GM12878 (cell line): ENCODE results near the gene POLN. TPM values are rescaled to one million over a fixed set of nuclear protein-coding genes. Genes with fewer than 3 reads are reported as not detected.

Source experiments
- ATAC-seq: fragments of 200-7000 bp; cut with Tn5 transposase; 3 replicates; pipeline ENCODE4 v1.9.1; 2020; ENCODE audit warnings: mild to moderate bottlenecking, moderate library complexity
- BruUV-seq: library from RNA; stranded (reverse); fragments of 400-500 nt; replicated peaks from 2 replicates; lab custom pipeline; 2021; lab: Mats Ljungman, UMichigan
- CTCF ChIA-PET: fragments of 300-600 bp; sonication (Branson Sonifier 250); formaldehyde crosslinking; extraction: SDS; loops from one replicate; lab custom pipeline; 2021; ENCODE audit warnings: inconsistent platforms; lab: Yijun Ruan, JAX
- POLR2A ChIA-PET: fragments of 350-600 bp; formaldehyde crosslinking; extraction: SDS; loops from one replicate; lab custom pipeline; 2021; ENCODE audit warnings: inconsistent platforms; lab: Charles Lee
- RAD21 ChIA-PET: fragments of 300-600 bp; sonication (Branson Sonifier 250); formaldehyde crosslinking; loops from one replicate; lab custom pipeline; 2023; ENCODE audit warnings: antibody characterized with exemption; ENCODE audit not compliant: unreplicated experiment; lab: Charles Lee
- SMC1A ChIA-PET: fragments of 300-600 bp; sonication (Branson Sonifier 250); formaldehyde crosslinking; loops from one replicate; lab custom pipeline; 2023; ENCODE audit not compliant: unreplicated experiment, uncharacterized antibody; lab: Charles Lee
- DNase-seq: peaks from one replicate; pipeline ENCODE4 v3.0.0-alpha.2; 2011; ENCODE audit warnings: low read depth, low spot score
- FAIRE-seq: peaks from 3 replicates; lab custom pipeline; 2011; peaks lifted over from hg19 to GRCh38; lab: Jason Lieb, UNC
- H2AFZ ChIP-seq: 2 replicates; pipeline ENCODE4 v1.6.0; 2011; ENCODE audit warnings: low read depth, low read length, control low read depth; ENCODE audit not compliant: control insufficient read depth
- H3K27ac ChIP-seq: 2 replicates; pipeline ENCODE4 v1.5.1; 2011; ENCODE audit warnings: control low read depth; ENCODE audit not compliant: control insufficient read depth, insufficient read depth
- H3K27me3 ChIP-seq, 2 experiments: replicated peaks in 1 of 2; 2 replicates each; pipeline versions ENCODE4 v1.6.0 to v1.6.1; 2011; ENCODE audit warnings: low read length in 1 of 2; ENCODE audit not compliant: control insufficient read depth in 2 of 2, insufficient read depth in 2 of 2
- H3K36me3 ChIP-seq, 2 experiments: 2 replicates each; pipeline ENCODE4 v1.5.1; 2011; ENCODE audit warnings: low read length in 1 of 2; ENCODE audit not compliant: control insufficient read depth in 2 of 2, insufficient read depth in 2 of 2
- H3K4me1 ChIP-seq: 2 replicates; pipeline ENCODE4 v1.6.1; 2011; ENCODE audit warnings: mild to moderate bottlenecking, low read length, moderate library complexity, mixed read lengths; ENCODE audit not compliant: control insufficient read depth, insufficient read depth
- H3K4me2 ChIP-seq: 2 replicates; pipeline ENCODE4 v1.6.0; 2011; ENCODE audit warnings: control low read depth; ENCODE audit not compliant: control insufficient read depth, insufficient read depth
- H3K4me3 ChIP-seq: fragments of 200-600 bp; sonication (generic); 2 replicates; pipeline ENCODE4 v1.5.1; 2016
- H3K79me2 ChIP-seq: 2 replicates; pipeline ENCODE4 v1.6.0; 2011; ENCODE audit warnings: low read length; ENCODE audit not compliant: control insufficient read depth, insufficient read depth
- H3K9ac ChIP-seq: 2 replicates; pipeline ENCODE4 v1.8.0; 2011; ENCODE audit warnings: low read length, control low read depth, mixed read lengths; ENCODE audit not compliant: control insufficient read depth, insufficient read depth
- H3K9me3 ChIP-seq: replicated peaks from 3 replicates; pipeline ENCODE4 v1.5.1; 2011; ENCODE audit warnings: mild to moderate bottlenecking, low read length; ENCODE audit not compliant: control insufficient read depth, insufficient read depth
- H4K20me1 ChIP-seq: 2 replicates; pipeline ENCODE4 v1.6.0; 2011; ENCODE audit not compliant: control insufficient read depth, insufficient read depth
- BRCA1 ChIP-seq: IDR thresholded peaks from 2 replicates; pipeline ENCODE4 v1.6.1; 2011; ENCODE audit warnings: low read depth, low read length, improper control_type of control experiment
- MEF2B ChIP-seq: fragments of 450-650 bp; IDR thresholded peaks from 2 replicates; pipeline ENCODE4 v1.6.1; 2018; ENCODE audit warnings: mild to moderate bottlenecking, moderate library complexity; ENCODE audit not compliant: partially characterized antibody, poor library complexity, severe bottlenecking
- POLR2AphosphoS2 ChIP-seq: IDR thresholded peaks from 2 replicates; pipeline ENCODE4 v1.6.1; 2011; ENCODE audit warnings: low read depth, mild to moderate bottlenecking, low read length, improper control_type of control experiment, moderate library complexity
- SIX5 ChIP-seq: IDR thresholded peaks from 2 replicates; pipeline ENCODE4 v1.6.1; 2011; ENCODE audit warnings: mild to moderate bottlenecking, low read depth, low read length, moderate library complexity; ENCODE audit not compliant: severe bottlenecking
- SMC3 ChIP-seq: IDR thresholded peaks from 2 replicates; pipeline ENCODE4 v1.6.1; 2011; ENCODE audit warnings: low read length, improper control_type of control experiment, borderline replicate concordance
- YBX1 ChIP-seq: fragments of 450-650 bp; IDR thresholded peaks from 2 replicates; pipeline ENCODE4 v1.6.1; 2016; ENCODE audit warnings: antibody characterized with exemption
- ZNF217 ChIP-seq: fragments of 450-650 bp; IDR thresholded peaks from 2 replicates; pipeline ENCODE4 v1.6.1; 2017; ENCODE audit warnings: antibody characterized with exemption, mild to moderate bottlenecking
- WGBS: methylation state at CpG from one replicate; pipeline ENCODE4 v1.1.6; 2016; ENCODE audit warnings: low lambda C conversion rate; ENCODE audit not compliant: insufficient replicate concordance, insufficient coverage; ENCODE audit errors: missing lambda C conversion rate; 5-methylcytosine and 5-hydroxymethylcytosine counted together
- in situ Hi-C: fragments of 300-500 bp; cut with MboI; formaldehyde crosslinking; loops from 9 replicates; pipeline ENCODE4 v1.14.3; 2018; ENCODE audit warnings: mixed read lengths
- intact Hi-C: fragments of 100-400 bp; cut with micrococcal nuclease; formaldehyde crosslinking; loops from one replicate; pipeline ENCODE4 v1.14.2; 2022; ENCODE audit not compliant: unreplicated experiment
- polyA plus RNA-seq, 11 experiments: library from polyadenylated mRNA; depleted of rRNA in 4 of 11; unstranded in 6 of 11; stranded (reverse) in 5 of 11; fragments of >200 nt; fragmentation: Nextera tagmentation in 4 of 11; fragmentation: Illumina TruSeq in 1 of 11; extraction: Ambion mirVana in 4 of 11; extraction: Trizol in 1 of 11; gene quantifications; 1 replicate in 1 of 11; 2 replicates in 10 of 11; pipeline versions ENCODE4 v1.2.1 to v1.2.3, GENCODE V29; 2011 to 2016; ENCODE audit warnings: inconsistent platforms in 2 of 11, missing spikeins in 2 of 11, low read depth in 1 of 11
- total RNA-seq, 4 experiments: library from RNA; depleted of rRNA in 3 of 4; stranded (reverse); fragments of >200 nt in 3 of 4; fragmentation: Illumina TruSeq in 1 of 4; extraction: Trizol in 1 of 4; gene quantifications; 2 replicates each; pipeline versions ENCODE4 v1.2.1 to v1.2.3, GENCODE V29; 2013 to 2021
- TF ChIP-seq, protein P1 (sequence below): fragments of 450-650 bp; IDR thresholded peaks from 2 replicates; pipeline ENCODE4 v1.6.1; 2016; ENCODE audit warnings: mild to moderate bottlenecking

The POLN gene
- total and polyA plus RNA-seq, 10 of the 15 experiments (the other 5 are each of a cell fraction or from before 2014, with no cell fraction given), result 0.09 to 2.0 (median 0.95) TPM; not detected in 1

DNA sequence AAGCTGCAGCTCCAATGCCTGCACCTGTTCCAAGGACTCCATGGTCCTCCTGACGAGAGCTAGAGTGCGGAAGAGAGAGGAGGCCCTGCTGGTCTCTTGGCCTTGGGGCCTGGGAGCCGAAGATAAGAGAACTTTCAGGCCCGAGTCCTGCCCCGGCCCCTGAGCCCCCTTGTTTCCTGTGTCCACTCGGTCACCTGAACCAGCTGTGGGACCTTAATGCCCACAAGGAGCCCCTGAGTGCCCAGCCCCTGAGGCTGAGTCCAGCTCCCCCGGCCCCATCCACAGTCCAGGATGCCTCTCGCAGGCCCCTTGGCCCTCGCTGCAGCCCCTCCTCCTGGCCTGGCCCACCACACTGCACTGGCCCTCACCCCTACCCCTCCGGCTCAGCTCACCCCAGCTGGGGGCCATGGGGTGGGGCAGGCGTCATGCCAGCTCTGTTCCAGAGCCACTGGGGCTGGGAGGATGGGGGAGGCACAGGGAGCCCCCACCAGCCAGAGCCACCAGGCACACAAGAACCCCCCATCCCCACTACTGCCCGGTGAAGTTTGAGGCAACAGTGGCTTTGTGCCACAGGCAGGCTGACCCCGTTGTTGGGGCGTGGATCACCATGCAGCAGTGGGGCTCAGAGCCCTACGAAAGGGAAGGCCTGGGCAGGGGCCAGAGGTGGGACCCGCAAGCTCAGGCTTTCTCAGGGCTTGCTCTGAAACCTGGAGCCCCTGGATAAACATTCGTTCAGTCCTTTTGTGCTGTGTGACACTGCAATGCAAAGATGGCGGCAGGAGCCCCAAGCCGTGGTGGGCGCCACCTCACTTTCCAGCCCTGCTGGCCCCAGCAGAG lies 168.7 kb downstream of the POLN start:
- Histone ChIP-seq H4K20me1 (no peaks in the 10 kb centered on the region), H3K9ac (no peak overlapping the region), H3K9me3 (no peaks in the 10 kb centered on the region), H3K27me3 (no peaks in the 10 kb centered on the region), H2AFZ (no peak overlapping the region), H3K27ac (no peak overlapping the region), H3K36me3 (no peaks in the 10 kb centered on the region), H3K4me1 (peaks cover 3% of the 10 kb centered on the region), H3K4me3 (no peak overlapping the region), H3K79me2 (no peaks in the 10 kb centered on the region), H3K4me2 (no peak overlapping the region)
- no peak for DNase-seq
- no peak for ATAC-seq
- no peak for FAIRE-seq
- in situ Hi-C loops (no loop called here), intact Hi-C loops (no loop called here)
- POLR2A ChIA-PET, result no interaction called here
- no TSS peak for BruUV-seq
- 49% methylated on average over 20 of the region's 20 CpGs for whole genome bisulfite sequencing
- CTCF ChIA-PET, result no interaction called here
- RAD21 ChIA-PET, result no interaction called here
- SMC1A ChIA-PET, result no interaction called here
- TF ChIP-seq, protein P1, sequence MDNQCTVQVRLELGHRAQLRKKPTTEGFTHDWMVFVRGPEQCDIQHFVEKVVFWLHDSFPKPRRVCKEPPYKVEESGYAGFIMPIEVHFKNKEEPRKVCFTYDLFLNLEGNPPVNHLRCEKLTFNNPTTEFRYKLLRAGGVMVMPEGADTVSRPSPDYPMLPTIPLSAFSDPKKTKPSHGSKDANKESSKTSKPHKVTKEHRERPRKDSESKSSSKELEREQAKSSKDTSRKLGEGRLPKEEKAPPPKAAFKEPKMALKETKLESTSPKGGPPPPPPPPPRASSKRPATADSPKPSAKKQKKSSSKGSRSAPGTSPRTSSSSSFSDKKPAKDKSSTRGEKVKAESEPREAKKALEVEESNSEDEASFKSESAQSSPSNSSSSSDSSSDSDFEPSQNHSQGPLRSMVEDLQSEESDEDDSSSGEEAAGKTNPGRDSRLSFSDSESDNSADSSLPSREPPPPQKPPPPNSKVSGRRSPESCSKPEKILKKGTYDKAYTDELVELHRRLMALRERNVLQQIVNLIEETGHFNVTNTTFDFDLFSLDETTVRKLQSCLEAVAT, result no peak
- TF ChIP-seq MEF2B, result no peak
- TF ChIP-seq BRCA1, result no peak
- TF ChIP-seq SMC3, result no peak
- no peak for TF ChIP-seq ZNF217
- TF ChIP-seq SIX5, result no peak
- no peak for TF ChIP-seq YBX1
- TF ChIP-seq POLR2AphosphoS2, result no peak
